Measurements from ENCODE around the gene CYP4F11.
"Not testable (repeated sequence)": the region's sequence is repeated elsewhere in the genome, so short reads cannot be mapped to it uniquely, and the experiment has no call there.

Gene CYP4F11

DNA sequence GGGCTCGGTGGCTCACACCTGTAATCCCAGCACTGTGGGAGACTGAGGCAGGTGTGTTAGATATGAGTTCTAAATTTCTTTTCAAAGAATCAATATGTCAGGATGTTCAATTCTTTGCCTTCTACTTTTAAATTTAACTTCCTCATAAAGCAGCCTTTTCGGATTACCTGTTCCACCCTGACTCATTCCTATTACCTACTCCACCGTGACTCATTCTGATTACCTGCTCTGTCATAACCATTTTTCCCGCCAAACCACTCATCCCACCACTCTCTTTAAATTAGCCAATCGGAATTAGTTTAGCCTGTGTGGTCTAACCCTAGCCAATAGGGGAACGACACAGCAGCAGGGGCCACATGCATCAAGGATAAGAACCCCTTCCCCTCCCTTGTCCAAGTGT is 60.6 kb downstream of the CYP4F11 start:
- DNase-seq: not testable (repeated sequence)

- no peak for DNase-seq
Observed at GRCh38 chr19:15871570-15871969, 62.8 kb downstream of the CYP4F11 start.

DNA sequence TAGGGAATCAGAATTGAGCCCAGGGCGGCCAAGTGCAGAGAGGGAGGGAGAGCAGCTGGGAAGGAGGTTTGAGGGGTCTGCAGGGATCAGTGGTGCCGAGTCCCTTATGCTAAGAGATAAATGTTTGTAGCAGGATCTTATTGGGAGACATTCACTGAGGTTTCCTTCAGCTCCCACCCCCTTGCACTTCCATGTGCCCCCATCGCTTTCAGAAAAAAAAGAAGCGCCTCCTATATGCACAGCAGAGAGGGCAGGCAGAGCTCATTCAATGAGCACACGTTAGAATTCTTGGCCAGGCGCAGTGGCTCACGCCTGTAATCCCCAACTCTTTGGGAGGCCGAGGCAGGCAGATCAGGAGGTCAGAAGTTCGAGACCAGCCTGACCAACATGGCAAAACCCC is 64.5 kb downstream of the CYP4F11 start:
- no peak for DNase-seq

DNA sequence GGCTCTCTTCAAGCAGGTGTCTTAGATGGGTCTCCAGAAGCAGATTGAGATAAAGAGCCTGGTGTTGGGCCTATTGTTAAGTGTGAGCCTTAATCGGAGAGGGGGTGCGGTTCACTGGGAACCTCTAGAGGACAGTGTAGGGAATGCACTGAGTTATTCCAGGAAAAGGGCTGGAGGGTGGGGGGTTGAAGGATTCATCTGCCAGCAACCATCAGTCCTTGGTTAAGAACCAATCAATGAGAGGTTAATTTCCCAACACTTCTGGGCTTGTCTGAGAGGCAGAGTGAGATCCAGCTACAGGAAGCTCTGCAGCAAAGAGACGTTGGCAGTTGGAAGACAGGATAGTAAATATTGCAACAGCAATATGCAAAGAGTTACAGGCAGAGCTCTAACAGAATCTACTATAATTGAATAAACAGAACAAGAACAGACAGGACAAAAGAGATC is 65.2 kb downstream of the CYP4F11 start:
- DNase-seq: peak; percentile 26

GRCh38 chr19:15866636-15867035 is 67.7 kb downstream of the CYP4F11 start:
- no peak for DNase-seq

- no peak for DNase-seq
Observed at GRCh38 chr19:15864824-15865223, 69.5 kb downstream of the CYP4F11 start.

DNA sequence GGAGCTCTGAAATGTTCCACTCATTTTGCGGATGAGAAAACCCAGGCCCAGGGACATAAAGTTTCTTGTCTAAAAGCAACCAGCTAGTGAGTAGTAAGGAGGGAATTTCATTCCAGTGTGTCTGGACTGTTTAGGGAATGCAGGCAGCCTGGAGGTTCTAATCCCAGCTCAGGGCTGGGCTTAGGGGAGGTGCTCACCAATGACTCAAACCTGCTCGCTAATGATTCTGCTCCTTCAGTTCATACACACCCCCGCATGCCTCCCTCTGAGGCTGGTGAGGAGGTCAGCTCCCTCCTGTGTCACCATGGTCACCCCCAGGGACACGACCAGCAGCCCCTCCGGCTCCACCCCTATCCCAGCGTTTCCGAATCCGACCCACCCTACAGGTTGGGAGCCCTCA is 71.1 kb downstream of the CYP4F11 start:
- DNase-seq: no peak

DNA sequence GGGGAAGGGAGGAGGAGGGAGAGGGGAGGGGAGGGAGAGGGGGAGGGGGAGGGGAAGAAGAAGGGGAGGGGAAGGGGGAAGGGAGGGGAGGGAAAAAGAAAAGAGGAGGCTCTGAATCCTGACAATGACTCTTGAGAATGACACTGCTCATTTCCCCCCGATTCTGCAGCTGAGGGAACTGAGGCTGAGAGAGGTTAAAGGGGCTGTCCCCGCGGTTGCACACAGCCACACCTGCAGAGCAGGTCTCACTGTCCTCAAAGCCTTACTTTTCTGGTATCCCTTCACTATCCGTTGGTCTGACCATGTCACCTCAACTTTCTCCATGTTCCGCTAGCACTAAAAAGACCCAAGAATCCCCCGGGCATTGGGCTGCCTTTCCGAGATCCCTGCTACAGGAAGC is 71.9 kb downstream of the CYP4F11 start:
- no peak for DNase-seq
